GM19239 (cell line): ENCODE results near the gene KLHL3.

Experiments used
- DNase-seq: peaks from one replicate; pipeline ENCODE4 v3.0.0; 2011; ENCODE audit warnings: low spot score; ENCODE audit not compliant: insufficient read length
- FAIRE-seq: peaks from 2 replicates; lab custom pipeline; 2011; peaks lifted over from hg19 to GRCh38; lab: Jason Lieb, UNC

Gene KLHL3

DNA sequence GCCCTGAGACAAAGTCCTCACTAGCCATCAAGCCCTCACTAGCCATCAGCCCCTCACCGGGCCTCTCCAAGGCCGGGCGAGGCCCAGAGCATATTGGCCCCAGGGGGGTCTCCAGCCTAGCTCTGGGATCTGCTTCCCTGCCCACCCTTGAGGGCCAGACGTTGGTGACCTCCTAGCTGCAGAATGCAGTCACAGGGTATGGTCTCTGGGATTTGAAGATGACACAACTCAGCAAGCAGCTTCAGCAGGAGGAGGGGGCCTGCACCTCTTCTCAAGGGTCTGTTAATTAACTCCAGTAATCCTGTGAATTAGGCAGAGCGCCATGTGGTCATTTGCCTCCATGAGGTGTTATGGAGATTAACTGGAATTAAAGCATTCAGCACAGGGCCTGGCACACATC is 119.8 kb downstream of the KLHL3 start:
- FAIRE-seq (no peak), DNase-seq (no peak)

DNA sequence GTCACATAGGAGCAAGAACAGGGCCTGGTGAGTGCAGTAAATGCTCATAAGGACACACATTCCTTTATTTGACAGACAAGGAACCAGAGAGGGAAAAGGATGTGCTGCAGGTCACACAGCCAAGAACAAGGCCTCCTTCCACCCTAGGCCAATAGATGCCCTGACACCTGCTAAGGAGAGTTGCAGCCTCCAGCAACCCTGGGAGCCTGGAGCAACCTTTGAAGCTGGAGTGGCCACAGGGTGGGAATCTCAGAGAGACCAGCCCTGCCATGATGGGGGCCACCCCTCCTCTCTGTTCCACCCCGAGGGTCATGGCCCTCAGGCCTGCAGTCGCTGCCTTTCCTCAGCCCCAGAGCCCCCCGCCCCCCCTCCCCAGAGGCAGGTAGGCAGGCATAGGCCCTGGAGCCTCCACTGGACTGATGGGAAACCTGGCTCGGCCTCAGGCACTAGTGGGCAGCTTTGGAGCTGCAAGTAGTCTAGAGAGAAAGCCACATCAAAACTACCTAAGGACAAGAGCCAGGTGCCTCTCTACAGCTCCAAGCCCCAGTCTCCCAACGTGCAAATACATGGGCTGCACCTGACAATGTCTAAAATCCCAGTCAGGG is 120.6 kb downstream of the KLHL3 start:
- DNase-seq (no peak), FAIRE-seq (no peak)

DNA sequence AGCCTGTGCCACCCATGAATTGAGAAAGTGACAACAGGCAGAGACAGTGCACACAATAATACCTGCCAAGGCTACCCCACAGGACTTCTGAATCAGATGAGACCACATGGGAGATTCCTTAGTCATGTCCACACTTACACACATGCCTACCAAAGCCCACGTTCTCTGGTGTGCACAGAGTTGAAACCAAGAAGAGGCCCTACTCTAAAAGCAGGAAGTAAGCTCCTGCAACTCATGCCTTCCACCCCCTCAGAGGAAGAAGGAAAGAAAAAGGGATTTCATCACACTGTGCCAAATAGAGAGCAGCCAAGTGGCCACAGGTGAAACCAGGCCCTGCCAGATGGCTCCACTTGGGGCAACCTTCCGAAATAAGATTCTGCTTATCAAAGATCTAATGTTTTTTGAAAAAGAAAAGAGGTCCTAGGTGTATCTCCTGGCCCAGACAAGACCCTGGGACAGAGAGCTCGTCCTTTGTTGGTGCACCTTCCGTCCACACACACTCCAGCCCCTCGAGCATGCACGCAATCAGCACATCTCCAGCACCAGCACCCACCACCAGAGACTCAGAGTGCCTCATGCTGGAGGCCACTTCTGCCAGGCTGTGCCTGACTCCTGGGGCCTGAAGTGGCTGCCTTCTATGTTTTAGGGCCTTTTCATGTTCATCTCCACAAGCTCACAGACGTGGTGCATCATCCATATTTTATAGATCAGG is 122.2 kb downstream of the KLHL3 start:
- DNase-seq (no peak), FAIRE-seq (no peak)

DNA sequence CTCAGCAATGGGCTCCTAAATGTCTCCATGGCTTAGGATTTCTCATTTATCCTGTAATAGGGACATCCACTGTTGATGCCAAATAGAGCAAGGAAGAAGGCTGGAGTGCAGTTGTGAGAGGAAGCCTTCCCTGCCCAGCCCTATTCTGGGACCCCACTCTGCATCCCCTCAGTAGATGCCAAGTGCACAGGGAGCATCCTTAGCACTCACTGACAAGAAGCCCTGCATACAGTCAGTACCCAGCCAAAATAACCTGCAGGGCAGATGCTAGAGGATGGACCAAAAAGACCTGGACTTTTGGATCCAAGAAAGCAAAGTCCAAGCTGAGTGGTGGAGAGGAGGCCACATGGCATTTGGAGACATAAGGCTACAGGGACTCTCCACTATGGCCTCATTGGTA is 123.3 kb downstream of the KLHL3 start:
- DNase-seq (no peak), FAIRE-seq (no peak)

- DNase-seq = no peak
- no peak for FAIRE-seq
Observed at GRCh38 chr5:137611794-137612435, 124.0 kb downstream of the KLHL3 start.

DNA sequence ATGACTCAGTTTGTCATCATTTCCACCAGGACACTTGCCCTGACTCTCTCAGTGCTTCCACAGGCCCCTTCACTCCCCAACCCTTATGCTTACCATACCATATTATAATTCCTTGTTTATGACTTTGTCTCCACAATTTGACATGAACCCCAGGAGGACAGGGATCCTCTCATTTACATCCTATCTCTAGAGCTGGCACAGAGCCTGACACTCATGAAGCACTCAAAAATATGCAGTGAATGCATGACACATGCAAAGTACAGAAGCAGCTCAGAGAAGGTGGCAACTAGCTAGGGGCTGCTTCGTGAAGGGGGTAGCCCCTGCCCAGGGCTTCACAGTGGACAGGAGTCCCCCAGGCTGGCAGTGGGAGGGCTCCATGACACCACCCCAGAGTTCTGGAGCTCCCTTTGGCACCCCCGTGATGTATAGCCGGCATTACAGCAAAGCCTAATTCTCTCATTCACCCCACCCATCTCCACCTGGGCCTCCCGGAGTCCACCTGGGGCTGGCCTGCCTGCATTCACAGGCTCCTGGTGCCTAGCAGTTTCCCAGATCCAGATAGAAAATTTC is 124.8 kb downstream of the KLHL3 start:
- FAIRE-seq (no peak), DNase-seq (no peak)

GRCh38 chr5:137610598-137610997 is 125.3 kb downstream of the KLHL3 start:
- DNase-seq (no peak), FAIRE-seq (no peak)

DNA sequence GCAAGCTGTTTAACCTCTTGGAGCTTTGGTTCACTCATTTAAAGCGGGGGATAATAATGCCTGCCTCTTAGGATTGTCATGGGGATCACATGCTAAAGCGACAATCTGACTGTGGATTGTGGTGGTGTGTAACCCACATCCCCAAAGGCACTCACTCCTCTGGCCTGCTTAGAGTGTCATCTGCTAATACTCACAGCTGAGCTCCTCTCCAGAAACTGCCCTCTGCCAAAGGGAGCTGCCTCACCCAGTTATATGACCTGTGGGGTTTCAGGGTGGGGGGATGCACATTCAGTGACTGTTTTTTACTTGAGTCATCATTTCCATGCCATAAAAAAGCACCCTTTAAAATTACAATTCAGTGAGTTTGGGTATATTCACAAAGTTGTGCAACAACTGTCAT is 126.8 kb downstream of the KLHL3 start:
- DNase-seq (no peak), FAIRE-seq (no peak)

- DNase-seq = no peak
- no peak for FAIRE-seq
Observed at GRCh38 chr5:137607771-137608170, 128.1 kb downstream of the KLHL3 start.

DNA sequence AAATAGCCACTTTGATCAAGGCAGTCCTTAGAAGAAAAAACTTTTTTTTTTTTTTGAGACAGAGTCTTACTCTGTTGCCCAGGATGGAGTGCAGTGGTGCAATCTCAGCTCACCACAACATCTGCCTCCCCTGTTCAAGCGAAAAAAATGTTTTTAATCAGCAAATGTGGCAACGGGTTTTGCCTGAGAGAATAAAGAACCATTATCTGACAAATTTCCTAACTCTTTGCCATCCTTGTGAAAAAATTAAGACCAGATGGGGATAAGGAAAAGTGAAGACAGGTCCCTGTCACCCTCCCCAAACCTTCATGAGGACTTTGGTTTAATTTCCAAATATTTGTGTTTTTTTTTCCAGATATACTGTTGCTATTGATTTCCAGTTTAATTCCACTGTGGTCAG is 129.5 kb downstream of the KLHL3 start:
- no peak for DNase-seq

DNA sequence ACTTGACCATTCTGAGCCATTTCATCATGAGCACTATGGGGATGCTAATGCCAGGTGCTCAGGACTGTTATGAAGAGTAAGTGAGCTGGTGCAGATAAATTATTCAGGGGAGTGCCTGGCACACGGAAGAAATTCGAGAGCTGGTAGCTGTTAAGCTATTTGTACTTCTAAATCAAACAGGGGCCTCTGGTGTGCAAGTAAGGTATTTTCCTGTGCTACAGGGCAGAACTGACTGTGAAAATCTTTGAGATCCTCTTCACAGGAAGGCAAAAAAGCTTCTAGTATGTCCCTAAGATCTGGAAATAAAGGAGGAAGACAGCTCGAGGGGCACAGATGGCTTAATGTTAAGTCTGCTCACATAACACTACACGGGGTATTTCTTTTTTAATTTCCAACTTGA is 130.5 kb downstream of the KLHL3 start:
- no peak for DNase-seq
- no peak for FAIRE-seq

More for the DNA sequence above, 129.5 kb downstream of the KLHL3 start:
- no peak for FAIRE-seq

GRCh38 chr5:137604348-137605095 is 131.4 kb downstream of the KLHL3 start:
- no peak for DNase-seq
- no peak for FAIRE-seq

DNA sequence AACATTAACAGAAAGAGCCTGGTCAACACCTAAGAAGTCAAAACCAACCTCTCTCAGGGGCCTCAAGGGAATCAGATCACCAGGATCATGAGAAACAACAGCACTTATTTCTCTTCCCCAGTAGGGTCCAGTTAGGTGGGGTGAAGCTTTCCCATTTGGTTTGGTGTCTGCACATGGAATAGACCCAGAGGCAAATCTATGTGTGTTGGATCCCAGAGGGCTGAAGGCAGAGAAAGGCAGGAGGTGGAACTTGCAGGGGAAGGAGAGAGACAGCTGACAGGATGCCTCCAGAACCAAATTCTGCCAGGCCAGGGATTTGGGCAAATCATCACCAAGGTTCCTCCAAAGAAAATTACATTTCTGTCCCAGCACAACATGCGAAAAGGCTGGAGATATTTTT is 132.0 kb downstream of the KLHL3 start:
- DNase-seq (no peak), FAIRE-seq (no peak)

- no peak for FAIRE-seq
- no peak for DNase-seq
Observed at GRCh38 chr5:137603356-137603755, 132.5 kb downstream of the KLHL3 start.

GRCh38 chr5:137602721-137603273 is 133.1 kb downstream of the KLHL3 start:
- no peak for FAIRE-seq
- DNase-seq = no peak

- DNase-seq (no peak), FAIRE-seq (no peak)
Observed at GRCh38 chr5:137600721-137601360, 135.0 kb downstream of the KLHL3 start.

- FAIRE-seq (no peak), DNase-seq (no peak)
Observed at GRCh38 chr5:137599457-137599856, 136.4 kb downstream of the KLHL3 start.

DNA sequence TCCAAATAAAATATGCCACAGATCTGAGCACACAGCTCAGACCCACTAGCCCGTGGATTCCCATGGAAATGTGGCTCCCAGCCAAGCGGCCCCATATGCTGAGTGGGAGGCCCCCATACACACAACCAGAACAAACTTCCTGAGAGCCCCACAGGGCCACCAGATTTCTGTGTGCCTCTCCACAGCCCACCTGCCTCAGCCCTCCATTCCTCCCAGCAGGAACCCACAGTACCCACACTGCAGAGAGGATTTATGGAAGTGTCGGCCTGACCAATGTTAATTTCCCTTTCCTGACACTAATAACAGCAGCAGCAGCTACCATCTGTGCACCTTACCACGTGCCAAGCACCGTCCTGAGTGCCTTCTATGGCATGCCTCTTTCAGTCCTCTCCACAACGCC is 137.5 kb downstream of the KLHL3 start:
- no peak for FAIRE-seq

DNA sequence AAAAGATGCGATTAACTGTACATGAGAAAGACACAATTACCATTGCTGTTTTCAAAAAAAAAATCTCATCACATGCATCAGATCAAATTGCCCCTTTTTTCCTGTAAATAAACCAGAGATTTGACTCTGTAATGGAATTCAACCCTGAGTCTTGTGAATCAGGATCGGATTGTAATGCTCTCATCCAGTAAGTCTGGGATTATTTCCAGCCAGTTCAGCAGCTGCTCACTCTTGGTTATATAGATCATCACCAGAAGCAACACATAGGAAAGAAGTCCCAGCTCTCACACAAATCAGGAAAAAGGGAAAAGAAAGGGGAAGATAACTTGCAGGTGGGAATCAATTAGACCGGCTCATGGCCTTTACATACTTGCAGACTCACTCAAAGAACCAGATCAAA is 138.9 kb downstream of the KLHL3 start:
- no peak for DNase-seq
- FAIRE-seq = no peak

More for the DNA sequence above, 137.5 kb downstream of the KLHL3 start:
- no peak for DNase-seq
